ENCODE measurements around the gene TEAD4.

TEAD4 gene

GRCh38 chr12:3022961-3023360 is 63.8 kb downstream of the TEAD4 start:
- no peak for TF ChIP-seq CTCF (IDR thresholded peaks at IDR 0.05; ENCODE audit: control extremely low read depth, extremely low read depth, low read depth, missing control alignments)
- ChIA-PET POLR2A (no interaction called here), CTCF (no interaction called here)
- DNase-seq (ENCODE audit: extremely low spot score), result no peak

- CTCF ChIA-PET, result no interaction called here
- POLR2A ChIA-PET, result no interaction called here
- TF ChIP-seq CTCF (IDR thresholded peaks at IDR 0.05; ENCODE audit: control extremely low read depth, extremely low read depth, low read depth, missing control alignments), result no peak
- DNase-seq (ENCODE audit: extremely low spot score), result no peak
Measured at GRCh38 chr12:3028108-3028507, 68.9 kb downstream of the TEAD4 start.

GRCh38 chr12:3030821-3031429 is 71.7 kb downstream of the TEAD4 start:
- no peak for DNase-seq (ENCODE audit: extremely low spot score)
- TF ChIP-seq CTCF (IDR thresholded peaks at IDR 0.05; ENCODE audit: control extremely low read depth, extremely low read depth, low read depth, missing control alignments), result no peak
- POLR2A ChIA-PET, result no interaction called here
- CTCF ChIA-PET, result interaction anchor here (1.2 to 1.6 kb wide), 2 partner anchors 11 to 176 kb away, joined by 4 to 6 read pairs; no protein-coding TSS in a partner anchor

GRCh38 chr12:3032161-3032560 is 73.0 kb downstream of the TEAD4 start:
- no peak for TF ChIP-seq CTCF (IDR thresholded peaks at IDR 0.05; ENCODE audit: control extremely low read depth, extremely low read depth, low read depth, missing control alignments)
- CTCF ChIA-PET, result interaction anchor here (1.0 to 3.0 kb wide), 4 partner anchors 10 to 178 kb away, joined by 3 to 14 read pairs (median 5); no protein-coding TSS in a partner anchor
- DNase-seq (ENCODE audit: extremely low spot score), result no peak
- POLR2A ChIA-PET, result no interaction called here

GRCh38 chr12:3032770-3033538 is 73.8 kb downstream of the TEAD4 start:
- POLR2A ChIA-PET, result no interaction called here
- no peak for TF ChIP-seq CTCF (IDR thresholded peaks at IDR 0.05; ENCODE audit: control extremely low read depth, extremely low read depth, low read depth, missing control alignments)
- CTCF ChIA-PET, result interaction anchor here (0.7 to 3.0 kb wide), 9 partner anchors 10 to 187 kb away, joined by 3 to 14 read pairs (median 5); partner anchors contain the start of genes FOXM1 and RHNO1
- no peak for DNase-seq (ENCODE audit: extremely low spot score)

- CTCF ChIA-PET, result interaction anchor here (0.7 to 3.0 kb wide), 12 partner anchors 9 to 189 kb away, joined by 3 to 14 read pairs (median 4); partner anchors contain the start of genes FOXM1 and RHNO1
- POLR2A ChIA-PET, result no interaction called here
- DNase-seq (ENCODE audit: extremely low spot score), result no peak
- TF ChIP-seq CTCF (IDR thresholded peaks at IDR 0.05; ENCODE audit: control extremely low read depth, extremely low read depth, low read depth, missing control alignments), result no peak
Measured at GRCh38 chr12:3033539-3033867, 74.3 kb downstream of the TEAD4 start.

Measured in GM10248 (cell line).